Progenitor cell of endocrine pancreas (in vitro differentiated cells): ENCODE measurements around the gene PDSS2. TPM values are rescaled to one million over a fixed set of nuclear protein-coding genes. Genes with fewer than 3 reads are reported as not detected.

Experiments
- DNase-seq: peaks from one replicate; pipeline ENCODE4 v3.0.0; 2021; ENCODE audit warnings: low spot score; ENCODE audit not compliant: unreplicated experiment
- H3K27ac Mint-ChIP-seq: 2 replicates; pipeline ENCODE4 v1.8.0; 2021; ENCODE audit warnings: mild to moderate bottlenecking, moderate library complexity, mixed read lengths
- H3K27me3 Mint-ChIP-seq: 2 replicates; pipeline ENCODE4 v1.8.0; 2021; ENCODE audit warnings: mixed read lengths
- H3K36me3 Mint-ChIP-seq: 2 replicates; pipeline ENCODE4 v1.8.0; 2022; ENCODE audit warnings: mixed read lengths; ENCODE audit not compliant: insufficient read depth
- H3K4me1 Mint-ChIP-seq: 2 replicates; pipeline ENCODE4 v1.8.0; 2021; ENCODE audit warnings: low read depth, mixed read lengths
- H3K4me3 Mint-ChIP-seq: 2 replicates; pipeline ENCODE4 v1.8.0; 2021; ENCODE audit warnings: low read depth, mild to moderate bottlenecking, moderate library complexity, mixed read lengths
- H3K9me3 Mint-ChIP-seq: 2 replicates; pipeline ENCODE4 v1.8.0; 2021; ENCODE audit warnings: low read depth, mixed read lengths
- CTCF ChIP-seq: fragments of 200-600 bp; sonication (generic); IDR thresholded peaks from one replicate; pipeline ENCODE4 v1.5.0; 2021; ENCODE audit warnings: antibody characterized with exemption, mild to moderate bottlenecking; ENCODE audit not compliant: unreplicated experiment
- total RNA-seq: library from RNA; stranded (reverse); gene quantifications from 2 replicates; pipeline ENCODE4 v1.2.1, GENCODE V29; 2021

Gene PDSS2
- total RNA-seq, 1 donor from 2014 or later, result 12.8 TPM

GRCh38 chr6:107333491-107333890 is 125.9 kb downstream of the PDSS2 start:
- Mint-ChIP-seq H3K27ac (no peak overlapping the region), H3K4me1 (peaks cover 4% of the 10 kb centered on the region), H3K27me3 (no peaks in the 10 kb centered on the region), H3K9me3 (no peaks in the 10 kb centered on the region), H3K36me3 (peaks cover 2% of the 10 kb centered on the region), H3K4me3 (no peak overlapping the region)
- no peak for DNase-seq
- TF ChIP-seq CTCF, result no peak

DNA sequence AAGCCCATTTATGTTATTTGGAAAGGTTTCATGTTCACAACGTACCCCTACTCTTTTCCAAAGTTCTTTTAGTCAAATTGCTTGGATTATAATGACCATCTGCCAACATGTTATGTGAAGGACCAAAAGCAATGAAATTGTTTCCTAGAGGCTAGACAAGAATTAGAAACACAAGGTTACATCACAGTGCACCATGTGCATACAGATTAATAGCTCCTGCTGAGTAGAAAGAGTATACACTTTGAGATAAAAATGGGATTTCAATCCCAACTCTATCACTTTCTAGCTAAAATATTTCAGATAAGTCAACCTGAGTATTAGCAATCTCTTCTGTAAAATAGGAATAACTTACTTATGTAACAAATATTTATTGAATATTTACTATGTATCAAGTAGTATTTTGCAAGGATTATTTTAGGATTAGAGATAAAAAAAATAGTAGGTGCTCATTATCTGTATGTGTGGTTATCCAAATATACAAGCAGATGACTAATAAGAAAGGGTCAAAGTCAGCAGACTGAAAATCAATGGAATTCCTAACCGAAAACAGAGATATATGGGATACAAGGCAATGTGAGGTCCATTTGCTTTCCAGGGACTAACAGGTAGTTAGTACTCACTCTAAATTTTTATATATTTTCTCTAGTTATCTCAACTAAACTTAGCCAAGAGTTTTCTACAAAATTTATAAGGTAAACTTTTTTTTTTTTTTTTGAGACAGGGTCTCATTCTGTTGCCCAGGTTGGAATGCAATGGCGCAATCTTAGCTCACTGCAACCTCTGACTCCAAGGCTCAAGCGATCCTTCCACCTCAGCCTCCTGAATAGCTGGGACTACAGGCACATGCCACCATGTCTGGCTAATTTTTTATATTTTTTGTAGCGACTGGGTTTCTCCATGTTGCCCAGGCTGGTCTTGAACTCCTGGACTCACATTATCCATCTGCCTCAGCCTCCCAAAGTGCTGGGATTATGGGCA is 127.7 kb downstream of the PDSS2 start:
- Mint-ChIP-seq H3K36me3 (peaks cover 2% of the 10 kb centered on the region), H3K4me1 (no peaks in the 10 kb centered on the region), H3K9me3 (no peaks in the 10 kb centered on the region), H3K4me3 (no peak overlapping the region), H3K27ac (no peak overlapping the region), H3K27me3 (no peaks in the 10 kb centered on the region)
- DNase-seq, result no peak
- no peak for TF ChIP-seq CTCF

- no peak for DNase-seq
- no peak for TF ChIP-seq CTCF
- Mint-ChIP-seq H3K36me3 (peaks cover 5% of the 10 kb centered on the region), H3K27me3 (no peaks in the 10 kb centered on the region), H3K27ac (peak overlapping the region; percentile 31), H3K9me3 (peaks cover 2% of the 10 kb centered on the region), H3K4me3 (no peak overlapping the region), H3K4me1 (no peaks in the 10 kb centered on the region)
Measured at GRCh38 chr6:107330168-107330567, 129.2 kb downstream of the PDSS2 start.

- Mint-ChIP-seq H3K36me3 (peaks cover 5% of the 10 kb centered on the region), H3K9me3 (peaks cover 2% of the 10 kb centered on the region), H3K27ac (no peak overlapping the region), H3K27me3 (no peaks in the 10 kb centered on the region), H3K4me1 (peaks cover 4% of the 10 kb centered on the region), H3K4me3 (no peak overlapping the region)
- no peak for DNase-seq
- TF ChIP-seq CTCF, result no peak
Measured at GRCh38 chr6:107329063-107329860, 130.1 kb downstream of the PDSS2 start.

- H3K27ac Mint-ChIP-seq, result no peak overlapping the region
- peaks cover 3% of the 10 kb centered on the region for H3K36me3 Mint-ChIP-seq
- no peaks in the 10 kb centered on the region for H3K27me3 Mint-ChIP-seq
- no peak overlapping the region for H3K4me3 Mint-ChIP-seq
- peaks cover 2% of the 10 kb centered on the region for H3K9me3 Mint-ChIP-seq
- DNase-seq, result no peak
- H3K4me1 Mint-ChIP-seq, result peaks cover 8% of the 10 kb centered on the region
- no peak for TF ChIP-seq CTCF
Measured at GRCh38 chr6:107328081-107328480, 131.3 kb downstream of the PDSS2 start.
